HepG2 (cell line): ENCODE results near the gene TMEM182. TPM values are rescaled to one million over a fixed set of nuclear protein-coding genes. Genes with fewer than 3 reads are reported as not detected.

ENCODE experiments used
- CBX1 ChIP-seq: IDR thresholded peaks from one replicate; pipeline ENCODE4 v1.6.1; 2016; ENCODE audit warnings: antibody characterized with exemption, low read depth
- CHD2 ChIP-seq: IDR thresholded peaks from 2 replicates; pipeline ENCODE4 v1.6.1; 2011; ENCODE audit warnings: low read depth, low read length, improper control_type of control experiment
- CTCF ChIP-seq: sonication (generic); formaldehyde crosslinking; IDR thresholded peaks from 2 replicates; pipeline ENCODE4 v1.5.0; 2020; ENCODE audit warnings: mild to moderate bottlenecking, missing genetic modification reagents, moderate library complexity
- DPF2 ChIP-seq: sonication (generic); formaldehyde crosslinking; IDR thresholded peaks from 2 replicates; pipeline ENCODE4 v1.4.0; 2020; ENCODE audit warnings: mild to moderate bottlenecking, low read depth, missing genetic modification reagents, borderline replicate concordance
- ELF3 ChIP-seq: IDR thresholded peaks from 2 replicates; pipeline ENCODE4 v1.6.1; 2016; ENCODE audit warnings: missing genetic modification reagents, missing compliant biosample characterization
- ETV6 ChIP-seq: sonication (generic); formaldehyde crosslinking; conservative IDR thresholded peaks from 2 replicates; pipeline ENCODE4 v1.4.0; 2020; ENCODE audit warnings: missing genetic modification reagents
- FOSL2 ChIP-seq: sonication (generic); formaldehyde crosslinking; IDR thresholded peaks from 2 replicates; pipeline ENCODE4 v1.4.0; 2020; ENCODE audit warnings: missing genetic modification reagents
- FOXP4 ChIP-seq: sonication (generic); formaldehyde crosslinking; IDR thresholded peaks from 2 replicates; pipeline ENCODE4 v1.4.0; 2020; ENCODE audit warnings: missing genetic modification reagents
- HES4 ChIP-seq: sonication (generic); formaldehyde crosslinking; IDR thresholded peaks from 2 replicates; pipeline ENCODE4 v1.9.0; 2021; ENCODE audit warnings: mild to moderate bottlenecking, missing genetic modification reagents, borderline replicate concordance
- MAFF ChIP-seq: IDR thresholded peaks from 2 replicates; pipeline ENCODE4 v1.6.1; 2011; ENCODE audit warnings: low read depth, low read length, improper control_type of control experiment
- NFATC3 ChIP-seq: sonication (generic); formaldehyde crosslinking; IDR thresholded peaks from 2 replicates; pipeline ENCODE4 v1.5.1; 2020; ENCODE audit warnings: mild to moderate bottlenecking, missing genetic modification reagents
- PTBP1 ChIP-seq: fragments of 200-400 bp; formaldehyde crosslinking; IDR thresholded peaks from 2 replicates; pipeline ENCODE4 v1.6.1; 2018; ENCODE audit warnings: low read length, low read depth; ENCODE audit not compliant: poor library complexity, severe bottlenecking
- RFXANK ChIP-seq: IDR thresholded peaks from 2 replicates; pipeline ENCODE4 v1.6.1; 2016
- RNF219 ChIP-seq: sonication (generic); formaldehyde crosslinking; IDR thresholded peaks from 2 replicates; pipeline ENCODE4 v1.5.0; 2020; ENCODE audit warnings: mild to moderate bottlenecking, missing genetic modification reagents
- SMAD1 ChIP-seq: sonication (generic); formaldehyde crosslinking; IDR thresholded peaks from 2 replicates; pipeline ENCODE4 v1.4.0; 2020; ENCODE audit warnings: missing genetic modification reagents, low read depth, mild to moderate bottlenecking, borderline replicate concordance
- YY1 ChIP-seq: IDR thresholded peaks from 2 replicates; pipeline ENCODE4 v1.6.1; 2011; ENCODE audit warnings: low read length, low read depth, moderate library complexity, mild to moderate bottlenecking; ENCODE audit not compliant: insufficient read depth, insufficient replicate concordance
- ZBTB21 ChIP-seq: sonication (generic); formaldehyde crosslinking; IDR thresholded peaks from 2 replicates; pipeline ENCODE4 v1.4.0; 2020; ENCODE audit warnings: missing genetic modification reagents
- ZNF205 ChIP-seq: IDR thresholded peaks from 2 replicates; pipeline ENCODE4 v1.6.1; 2018; ENCODE audit warnings: missing biosample characterization, missing genetic modification reagents
- ZNF570 ChIP-seq: sonication (generic); formaldehyde crosslinking; IDR thresholded peaks from 2 replicates; pipeline ENCODE4 v1.4.0; 2020; ENCODE audit warnings: mild to moderate bottlenecking, missing genetic modification reagents, borderline replicate concordance
- ZNF629 ChIP-seq: sonication (generic); formaldehyde crosslinking; conservative IDR thresholded peaks from 2 replicates; pipeline ENCODE4 v1.5.0; 2020; ENCODE audit warnings: missing genetic modification reagents
- ZNF704 ChIP-seq: sonication (generic); formaldehyde crosslinking; IDR thresholded peaks from 2 replicates; pipeline ENCODE4 v1.8.1; 2023; ENCODE audit warnings: mild to moderate bottlenecking, inconsistent platforms, moderate library complexity, missing genetic modification reagents, borderline replicate concordance
- ZSCAN21 ChIP-seq: sonication (generic); formaldehyde crosslinking; IDR thresholded peaks from 2 replicates; pipeline ENCODE4 v1.8.0; 2022; ENCODE audit warnings: mild to moderate bottlenecking, missing genetic modification reagents, moderate library complexity, borderline replicate concordance
- polyA plus RNA-seq, 8 experiments: library from polyadenylated mRNA; depleted of rRNA in 3 of 8; stranded (reverse) in 7 of 8; unstranded in 1 of 8; fragments of >200 nt; fragmentation: Illumina TruSeq in 4 of 8; extraction: Trizol in 4 of 8; gene quantifications; 2 replicates each; pipeline versions ENCODE4 v1.2.1 to v1.2.3, GENCODE V29; 2011 to 2016; ENCODE audit warnings: low read depth in 4 of 8, missing spikeins in 1 of 8, mixed read lengths in 1 of 8; ENCODE audit not compliant: insufficient read depth in 1 of 8
- total RNA-seq, 5 experiments: library from RNA; depleted of rRNA; stranded (reverse); fragments of >200 nt; fragmentation: Illumina TruSeq; extraction: Trizol; gene quantifications; 2 replicates each; pipeline ENCODE4 v1.2.3, GENCODE V29; 2016; ENCODE audit warnings: low read depth in 1 of 5
- TF ChIP-seq, protein P1 (sequence below): IDR thresholded peaks from 2 replicates; pipeline ENCODE4 v1.6.1; 2012; ENCODE audit warnings: inconsistent platforms

Gene TMEM182
- total and polyA plus RNA-seq, 2 of the 13 experiments (the other 11 are each of a cell fraction or from before 2014, with no cell fraction given): 8.7 to 8.9 TPM

DNA sequence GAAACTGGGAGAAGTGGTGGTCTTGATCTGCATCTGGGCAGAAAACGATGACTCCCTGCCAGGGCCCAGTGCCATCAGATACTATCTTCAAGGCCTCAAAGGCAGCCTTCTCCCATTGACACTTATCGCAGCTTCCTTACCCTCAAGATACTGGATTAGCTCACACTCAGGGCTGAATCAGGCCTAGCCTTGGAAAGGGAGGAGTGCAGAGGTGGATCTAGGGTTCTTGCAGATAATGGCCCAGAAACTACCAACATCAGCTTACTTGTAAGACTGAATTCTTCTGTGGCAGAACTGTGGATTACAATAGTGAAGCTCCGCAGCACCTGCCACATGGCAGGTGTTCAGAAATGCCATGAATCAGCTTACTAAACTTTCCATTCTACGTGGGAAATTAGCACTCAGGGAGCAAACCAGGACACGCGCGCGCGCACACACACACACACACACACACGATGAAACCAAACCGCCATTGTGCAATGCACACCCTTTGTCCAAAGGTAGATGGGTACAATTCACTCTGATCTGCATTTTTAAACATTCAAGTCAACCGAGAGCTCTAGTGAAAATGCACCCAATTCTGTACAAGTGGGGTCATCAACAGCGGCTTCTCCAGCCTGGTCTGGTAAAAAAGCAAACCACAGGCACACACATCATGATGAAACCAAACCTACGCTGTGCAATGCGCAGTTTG lies 26.3 kb upstream of the TMEM182 start (continued):
- TF ChIP-seq ZNF704 (CRISPR knock-in tag): no peak
- no peak for TF ChIP-seq PTBP1
- TF ChIP-seq ZBTB21 (CRISPR knock-in tag): no peak
- TF ChIP-seq YY1: peak; percentile 62
- TF ChIP-seq FOXP4: no peak; the same call in 1 of the 2 replicates
- no peak for TF ChIP-seq CBX1
- TF ChIP-seq ZNF570 (CRISPR knock-in tag): 0 out of 2 replicates have a peak, but pooled peaks have one; percentile 21
- no peak for TF ChIP-seq RNF219 (CRISPR knock-in tag)
- no peak for TF ChIP-seq NFATC3
- TF ChIP-seq, protein P1, sequence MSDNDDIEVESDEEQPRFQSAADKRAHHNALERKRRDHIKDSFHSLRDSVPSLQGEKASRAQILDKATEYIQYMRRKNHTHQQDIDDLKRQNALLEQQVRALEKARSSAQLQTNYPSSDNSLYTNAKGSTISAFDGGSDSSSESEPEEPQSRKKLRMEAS: peak; percentile 53; the same call in 1 of the 2 replicates
- no peak for TF ChIP-seq CTCF (CRISPR knock-in tag)
- 0 out of 2 replicates have a peak, but pooled peaks have one; percentile 26 for TF ChIP-seq ZNF205 (CRISPR knock-in tag)
- peak; percentile 31; the same call in 1 of the 2 replicates for TF ChIP-seq FOSL2 (CRISPR knock-in tag)
- 0 out of 2 replicates have a peak, but pooled peaks have one; percentile 33 for TF ChIP-seq ETV6 (CRISPR knock-in tag)
- TF ChIP-seq DPF2 (CRISPR knock-in tag): no peak
- no peak for TF ChIP-seq HES4 (CRISPR knock-in tag)
- no peak for TF ChIP-seq ZSCAN21
- no peak for TF ChIP-seq CHD2
- TF ChIP-seq SMAD1 (CRISPR knock-in tag): no peak
- TF ChIP-seq MAFF: no peak
- peak; percentile 11; the same call in 1 of the 2 replicates for TF ChIP-seq ZNF629 (CRISPR knock-in tag)
- TF ChIP-seq ELF3 (CRISPR knock-in tag): no peak
- TF ChIP-seq RFXANK (CRISPR knock-in tag): 0 out of 2 replicates have a peak, but pooled peaks have one; percentile 42
